SK-N-SH treated with all-trans-retinoic acid at 6 μM for 48 hours (cell line): Measurements from ENCODE around the gene PRICKLE1.

Experiments used
- ATAC-seq: fragments of 200-7000 bp; cut with Tn5 transposase; 3 replicates; pipeline ENCODE4 v1.9.1; 2020; ENCODE audit warnings: mild to moderate bottlenecking, moderate library complexity
- ARNTL ChIP-seq: fragments of 450-650 bp; formaldehyde crosslinking; IDR thresholded peaks from 2 replicates; pipeline ENCODE4 v1.5.0; 2020; ENCODE audit warnings: low read depth, mild to moderate bottlenecking, moderate library complexity, borderline replicate concordance
- BACH2 ChIP-seq: fragments of 250-450 bp; sonication (Bioruptor Pico); IDR thresholded peaks from 2 replicates; pipeline ENCODE4 v1.9.0; 2021; ENCODE audit warnings: mild to moderate bottlenecking, borderline replicate concordance
- CSDC2 ChIP-seq: fragments of 250-450 bp; sonication (Bioruptor Pico); IDR thresholded peaks from 2 replicates; pipeline ENCODE4 v1.5.0; 2020; ENCODE audit warnings: mild to moderate bottlenecking, moderate library complexity
- CSRNP3 ChIP-seq: fragments of 250-450 bp; sonication (Bioruptor Pico); IDR thresholded peaks from 2 replicates; pipeline ENCODE4 v1.5.1; 2021; ENCODE audit warnings: mild to moderate bottlenecking, moderate library complexity
- ESRRG ChIP-seq: fragments of 250-450 bp; sonication (Bioruptor Pico); IDR thresholded peaks from 2 replicates; pipeline ENCODE4 v1.6.1; 2021; ENCODE audit warnings: mild to moderate bottlenecking
- GLIS3 ChIP-seq: fragments of 250-450 bp; sonication (Bioruptor Pico); IDR thresholded peaks from 2 replicates; pipeline ENCODE4 v1.5.0; 2020; ENCODE audit warnings: mild to moderate bottlenecking, moderate library complexity
- ISL1 ChIP-seq: fragments of 250-450 bp; sonication (Bioruptor Pico); IDR thresholded peaks from 2 replicates; pipeline ENCODE4 v2.1.2; 2022; ENCODE audit warnings: mild to moderate bottlenecking, moderate library complexity
- OSR1 ChIP-seq: fragments of 250-450 bp; sonication (Bioruptor Pico); IDR thresholded peaks from 2 replicates; pipeline ENCODE4 v1.8.0; 2022; ENCODE audit warnings: moderate library complexity, mild to moderate bottlenecking, inconsistent platforms
- POU6F1 ChIP-seq: fragments of 250-450 bp; sonication (Bioruptor Pico); IDR thresholded peaks from 2 replicates; pipeline ENCODE4 v1.8.0; 2021; ENCODE audit warnings: low read depth, mild to moderate bottlenecking, moderate library complexity, borderline replicate concordance
- PPARA ChIP-seq: fragments of 250-450 bp; sonication (Bioruptor Pico); IDR thresholded peaks from 2 replicates; pipeline ENCODE4 v1.5.0; 2020; ENCODE audit warnings: mild to moderate bottlenecking, borderline replicate concordance
- RARB ChIP-seq: fragments of 250-450 bp; sonication (Bioruptor Pico); IDR thresholded peaks from 2 replicates; pipeline ENCODE4 v1.8.0; 2021; ENCODE audit warnings: mild to moderate bottlenecking, moderate library complexity
- SNAI2 ChIP-seq: fragments of 250-450 bp; sonication (Bioruptor Pico); IDR thresholded peaks from 2 replicates; pipeline ENCODE4 v1.5.0; 2020; ENCODE audit warnings: mild to moderate bottlenecking, moderate library complexity
- TOX ChIP-seq: fragments of 250-450 bp; sonication (Bioruptor Pico); IDR thresholded peaks from 2 replicates; pipeline ENCODE4 v1.8.0; 2021; ENCODE audit warnings: mild to moderate bottlenecking, moderate library complexity, borderline replicate concordance
- ZC3H10 ChIP-seq: fragments of 250-450 bp; sonication (Bioruptor Pico); IDR thresholded peaks from 2 replicates; pipeline ENCODE4 v1.5.1; 2021; ENCODE audit warnings: mild to moderate bottlenecking, moderate library complexity
- ZFP3 ChIP-seq: fragments of 250-450 bp; sonication (Bioruptor Pico); IDR thresholded peaks from 2 replicates; pipeline ENCODE4 v1.5.0; 2020; ENCODE audit warnings: mild to moderate bottlenecking, moderate library complexity
- ZFP30 ChIP-seq: fragments of 450-650 bp; formaldehyde crosslinking; IDR thresholded peaks from 2 replicates; pipeline ENCODE4 v1.5.0; 2022; ENCODE audit warnings: mild to moderate bottlenecking, moderate library complexity
- ZNF565 ChIP-seq: fragments of 450-650 bp; formaldehyde crosslinking; conservative IDR thresholded peaks from 2 replicates; pipeline ENCODE4 v1.5.0; 2020; ENCODE audit warnings: low read depth, mild to moderate bottlenecking, moderate library complexity
- ZNF70 ChIP-seq: fragments of 450-650 bp; formaldehyde crosslinking; IDR thresholded peaks from 2 replicates; pipeline ENCODE4 v1.5.0; 2020; ENCODE audit warnings: mild to moderate bottlenecking, moderate library complexity
- ZNF8 ChIP-seq: fragments of 450-650 bp; formaldehyde crosslinking; IDR thresholded peaks from 2 replicates; pipeline ENCODE4 v1.5.0; 2020; ENCODE audit warnings: mild to moderate bottlenecking, moderate library complexity
- TF ChIP-seq, protein P1 (sequence below): fragments of 250-450 bp; sonication (Bioruptor Pico); IDR thresholded peaks from 2 replicates; pipeline ENCODE4 v1.5.1; 2020; ENCODE audit warnings: low read depth, mild to moderate bottlenecking, moderate library complexity
- TF ChIP-seq, protein P2 (sequence below): fragments of 250-450 bp; sonication (Bioruptor Pico); IDR thresholded peaks from 2 replicates; pipeline ENCODE4 v1.8.0; 2020; ENCODE audit warnings: mild to moderate bottlenecking, moderate library complexity, borderline replicate concordance
- TF ChIP-seq, protein P3 (sequence below): fragments of 250-450 bp; sonication (Bioruptor Pico); IDR thresholded peaks from 2 replicates; pipeline ENCODE4 v1.5.0; 2020; ENCODE audit warnings: mild to moderate bottlenecking, moderate library complexity

Gene PRICKLE1

GRCh38 chr12:42475106-42475505, 114.4 kb downstream of the PRICKLE1 start:
- no peak for ATAC-seq
- TF ChIP-seq, protein P1, sequence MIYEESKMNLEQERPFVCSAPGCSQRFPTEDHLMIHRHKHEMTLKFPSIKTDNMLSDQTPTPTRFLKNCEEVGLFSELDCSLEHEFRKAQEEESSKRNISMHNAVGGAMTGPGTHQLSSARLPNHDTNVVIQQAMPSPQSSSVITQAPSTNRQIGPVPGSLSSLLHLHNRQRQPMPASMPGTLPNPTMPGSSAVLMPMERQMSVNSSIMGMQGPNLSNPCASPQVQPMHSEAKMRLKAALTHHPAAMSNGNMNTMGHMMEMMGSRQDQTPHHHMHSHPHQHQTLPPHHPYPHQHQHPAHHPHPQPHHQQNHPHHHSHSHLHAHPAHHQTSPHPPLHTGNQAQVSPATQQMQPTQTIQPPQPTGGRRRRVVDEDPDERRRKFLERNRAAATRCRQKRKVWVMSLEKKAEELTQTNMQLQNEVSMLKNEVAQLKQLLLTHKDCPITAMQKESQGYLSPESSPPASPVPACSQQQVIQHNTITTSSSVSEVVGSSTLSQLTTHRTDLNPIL (CRISPR knock-in tag) = no peak
- no peak for TF ChIP-seq SNAI2 (CRISPR knock-in tag)
- no peak for TF ChIP-seq ZFP30 (CRISPR knock-in tag)
- TF ChIP-seq OSR1 (CRISPR knock-in tag) = no peak
- no peak for TF ChIP-seq BACH2 (CRISPR knock-in tag)
- TF ChIP-seq POU6F1 (CRISPR knock-in tag) = no peak
- no peak for TF ChIP-seq ZNF8 (CRISPR knock-in tag)
- no peak for TF ChIP-seq ZNF565 (CRISPR knock-in tag)
- TF ChIP-seq ARNTL = no peak
- no peak for TF ChIP-seq GLIS3 (CRISPR knock-in tag)
- TF ChIP-seq TOX (CRISPR knock-in tag) = no peak
- TF ChIP-seq RARB (CRISPR knock-in tag) = no peak
- no peak for TF ChIP-seq ISL1
- TF ChIP-seq, all 23 proteins: peak for 0

DNA sequence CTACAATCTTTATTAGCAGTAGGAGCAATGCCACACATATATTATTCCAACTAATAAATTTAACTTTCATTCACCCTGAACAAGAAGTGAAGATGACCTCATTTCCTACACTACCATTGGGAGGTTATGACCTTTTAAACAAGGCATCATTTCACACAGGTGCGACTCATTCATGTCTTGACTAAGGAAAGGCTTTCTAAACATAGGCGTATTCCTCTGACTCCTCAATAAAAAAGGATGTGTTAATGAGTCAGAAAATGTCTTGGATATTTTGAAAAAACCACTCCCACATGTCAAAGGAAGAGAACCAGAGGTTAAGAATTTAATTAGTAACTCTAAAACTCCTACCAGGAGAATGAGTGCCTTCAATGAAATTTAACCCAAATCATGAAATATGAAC, 115.2 kb downstream of the PRICKLE1 start:
- no peak for ATAC-seq
- no peak for TF ChIP-seq ZNF8 (CRISPR knock-in tag)
- TF ChIP-seq CSRNP3 (CRISPR knock-in tag) = no peak
- no peak for TF ChIP-seq TOX (CRISPR knock-in tag)
- TF ChIP-seq SNAI2 (CRISPR knock-in tag) = no peak
- TF ChIP-seq BACH2 (CRISPR knock-in tag) = no peak
- no peak for TF ChIP-seq ISL1
- no peak for TF ChIP-seq CSDC2 (CRISPR knock-in tag)
- TF ChIP-seq, protein P1 (CRISPR knock-in tag) = no peak
- no peak for TF ChIP-seq PPARA (CRISPR knock-in tag)
- TF ChIP-seq, protein P2, sequence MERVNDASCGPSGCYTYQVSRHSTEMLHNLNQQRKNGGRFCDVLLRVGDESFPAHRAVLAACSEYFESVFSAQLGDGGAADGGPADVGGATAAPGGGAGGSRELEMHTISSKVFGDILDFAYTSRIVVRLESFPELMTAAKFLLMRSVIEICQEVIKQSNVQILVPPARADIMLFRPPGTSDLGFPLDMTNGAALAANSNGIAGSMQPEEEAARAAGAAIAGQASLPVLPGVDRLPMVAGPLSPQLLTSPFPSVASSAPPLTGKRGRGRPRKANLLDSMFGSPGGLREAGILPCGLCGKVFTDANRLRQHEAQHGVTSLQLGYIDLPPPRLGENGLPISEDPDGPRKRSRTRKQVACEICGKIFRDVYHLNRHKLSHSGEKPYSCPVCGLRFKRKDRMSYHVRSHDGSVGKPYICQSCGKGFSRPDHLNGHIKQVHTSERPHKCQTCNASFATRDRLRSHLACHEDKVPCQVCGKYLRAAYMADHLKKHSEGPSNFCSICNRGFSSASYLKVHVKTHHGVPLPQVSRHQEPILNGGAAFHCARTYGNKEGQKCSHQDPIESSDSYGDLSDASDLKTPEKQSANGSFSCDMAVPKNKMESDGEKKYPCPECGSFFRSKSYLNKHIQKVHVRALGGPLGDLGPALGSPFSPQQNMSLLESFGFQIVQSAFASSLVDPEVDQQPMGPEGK = no peak
- TF ChIP-seq GLIS3 (CRISPR knock-in tag) = no peak
- TF ChIP-seq POU6F1 (CRISPR knock-in tag) = no peak
- no peak for TF ChIP-seq ZNF565 (CRISPR knock-in tag)
- TF ChIP-seq ZC3H10 (CRISPR knock-in tag) = no peak
- TF ChIP-seq ESRRG (CRISPR knock-in tag) = no peak
- TF ChIP-seq, all 23 proteins: peak for 0

GRCh38 chr12:42473561-42473960, 116.0 kb downstream of the PRICKLE1 start:
- no peak for ATAC-seq
- TF ChIP-seq, protein P3, sequence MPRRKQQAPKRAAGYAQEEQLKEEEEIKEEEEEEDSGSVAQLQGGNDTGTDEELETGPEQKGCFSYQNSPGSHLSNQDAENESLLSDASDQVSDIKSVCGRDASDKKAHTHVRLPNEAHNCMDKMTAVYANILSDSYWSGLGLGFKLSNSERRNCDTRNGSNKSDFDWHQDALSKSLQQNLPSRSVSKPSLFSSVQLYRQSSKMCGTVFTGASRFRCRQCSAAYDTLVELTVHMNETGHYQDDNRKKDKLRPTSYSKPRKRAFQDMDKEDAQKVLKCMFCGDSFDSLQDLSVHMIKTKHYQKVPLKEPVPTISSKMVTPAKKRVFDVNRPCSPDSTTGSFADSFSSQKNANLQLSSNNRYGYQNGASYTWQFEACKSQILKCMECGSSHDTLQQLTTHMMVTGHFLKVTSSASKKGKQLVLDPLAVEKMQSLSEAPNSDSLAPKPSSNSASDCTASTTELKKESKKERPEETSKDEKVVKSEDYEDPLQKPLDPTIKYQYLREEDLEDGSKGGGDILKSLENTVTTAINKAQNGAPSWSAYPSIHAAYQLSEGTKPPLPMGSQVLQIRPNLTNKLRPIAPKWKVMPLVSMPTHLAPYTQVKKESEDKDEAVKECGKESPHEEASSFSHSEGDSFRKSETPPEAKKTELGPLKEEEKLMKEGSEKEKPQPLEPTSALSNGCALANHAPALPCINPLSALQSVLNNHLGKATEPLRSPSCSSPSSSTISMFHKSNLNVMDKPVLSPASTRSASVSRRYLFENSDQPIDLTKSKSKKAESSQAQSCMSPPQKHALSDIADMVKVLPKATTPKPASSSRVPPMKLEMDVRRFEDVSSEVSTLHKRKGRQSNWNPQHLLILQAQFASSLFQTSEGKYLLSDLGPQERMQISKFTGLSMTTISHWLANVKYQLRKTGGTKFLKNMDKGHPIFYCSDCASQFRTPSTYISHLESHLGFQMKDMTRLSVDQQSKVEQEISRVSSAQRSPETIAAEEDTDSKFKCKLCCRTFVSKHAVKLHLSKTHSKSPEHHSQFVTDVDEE (CRISPR knock-in tag) = no peak
- no peak for TF ChIP-seq ISL1
- no peak for TF ChIP-seq RARB (CRISPR knock-in tag)
- TF ChIP-seq CSDC2 (CRISPR knock-in tag) = no peak
- no peak for TF ChIP-seq PPARA (CRISPR knock-in tag)
- TF ChIP-seq ZNF8 (CRISPR knock-in tag) = no peak
- TF ChIP-seq BACH2 (CRISPR knock-in tag) = no peak
- TF ChIP-seq TOX (CRISPR knock-in tag) = no peak
- no peak for TF ChIP-seq POU6F1 (CRISPR knock-in tag)
- no peak for TF ChIP-seq ZNF565 (CRISPR knock-in tag)
- TF ChIP-seq ZNF70 = no peak
- no peak for TF ChIP-seq ZFP3 (CRISPR knock-in tag)
- no peak for TF ChIP-seq GLIS3 (CRISPR knock-in tag)
- TF ChIP-seq ARNTL = no peak
